Testis (tissue), 2 donors: ENCODE results near the gene PLB1.

Experiments used
- POLR2A ChIP-seq: fragments of 450-650 bp; IDR thresholded peaks from one replicate; pipeline ENCODE4 v1.6.1; 2017; ENCODE audit warnings: antibody characterized with exemption, mild to moderate bottlenecking, moderate library complexity
- TF ChIP-seq, protein P1 (sequence below), 3 experiments: fragments of 450-650 bp in 2 of 3; fragments of 200-600 bp in 1 of 3; sonication (generic) in 1 of 3; IDR thresholded peaks; one replicate each; pipeline ENCODE4 v1.5.1; 2016 to 2019; ENCODE audit warnings: antibody characterized with exemption in 3 of 3, mild to moderate bottlenecking in 2 of 3, moderate library complexity in 1 of 3

DNA sequence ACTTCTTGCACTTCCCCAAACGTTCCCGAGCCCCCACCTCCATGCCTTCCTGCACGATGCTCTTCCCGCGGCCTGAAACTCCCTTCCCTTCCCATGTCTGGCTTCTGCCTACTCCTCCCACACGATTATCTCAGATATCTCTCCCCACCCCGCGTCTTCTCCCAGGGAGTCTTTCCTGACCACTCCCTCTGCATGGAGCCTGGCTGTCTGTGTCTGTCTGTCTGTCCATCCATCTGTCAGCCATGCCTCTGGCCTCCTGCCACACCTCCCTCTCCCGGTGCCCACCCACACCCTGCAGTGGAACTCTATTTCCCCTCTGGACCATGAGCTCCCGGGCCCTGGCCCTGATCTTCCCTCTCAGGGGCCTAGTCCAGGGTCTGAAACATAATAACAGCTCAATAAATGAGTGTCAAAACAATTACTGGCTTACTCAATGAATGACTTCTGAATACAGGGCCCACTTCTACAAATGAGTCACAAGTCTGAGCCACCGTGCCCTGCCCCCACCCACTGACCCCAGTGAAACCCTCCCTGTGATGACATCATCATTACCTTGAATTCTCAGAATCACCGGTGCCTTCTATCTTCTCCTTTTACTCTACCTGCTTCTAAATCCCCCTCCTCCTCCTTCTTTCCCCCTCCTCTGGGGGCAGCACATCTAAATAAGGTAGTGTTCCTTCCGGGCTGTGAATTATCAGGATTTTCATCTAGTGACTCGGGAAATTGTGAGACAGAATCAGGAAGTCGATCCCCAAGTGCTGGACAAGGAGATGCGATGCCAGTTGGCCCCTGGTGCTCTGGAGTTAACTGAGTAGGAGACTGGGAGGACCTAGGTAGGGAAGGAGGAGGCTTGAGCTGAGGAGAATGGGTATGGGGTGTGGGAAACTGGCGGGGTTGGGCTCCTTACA, 46.1 kb upstream of the PLB1 start:
- TF ChIP-seq, protein P1, sequence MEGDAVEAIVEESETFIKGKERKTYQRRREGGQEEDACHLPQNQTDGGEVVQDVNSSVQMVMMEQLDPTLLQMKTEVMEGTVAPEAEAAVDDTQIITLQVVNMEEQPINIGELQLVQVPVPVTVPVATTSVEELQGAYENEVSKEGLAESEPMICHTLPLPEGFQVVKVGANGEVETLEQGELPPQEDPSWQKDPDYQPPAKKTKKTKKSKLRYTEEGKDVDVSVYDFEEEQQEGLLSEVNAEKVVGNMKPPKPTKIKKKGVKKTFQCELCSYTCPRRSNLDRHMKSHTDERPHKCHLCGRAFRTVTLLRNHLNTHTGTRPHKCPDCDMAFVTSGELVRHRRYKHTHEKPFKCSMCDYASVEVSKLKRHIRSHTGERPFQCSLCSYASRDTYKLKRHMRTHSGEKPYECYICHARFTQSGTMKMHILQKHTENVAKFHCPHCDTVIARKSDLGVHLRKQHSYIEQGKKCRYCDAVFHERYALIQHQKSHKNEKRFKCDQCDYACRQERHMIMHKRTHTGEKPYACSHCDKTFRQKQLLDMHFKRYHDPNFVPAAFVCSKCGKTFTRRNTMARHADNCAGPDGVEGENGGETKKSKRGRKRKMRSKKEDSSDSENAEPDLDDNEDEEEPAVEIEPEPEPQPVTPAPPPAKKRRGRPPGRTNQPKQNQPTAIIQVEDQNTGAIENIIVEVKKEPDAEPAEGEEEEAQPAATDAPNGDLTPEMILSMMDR (IDR thresholded peaks at IDR 0.05): no peak
- no peak for TF ChIP-seq POLR2A
